SK-N-SH (cell line): ENCODE results near the gene AHDC1. TPM values are rescaled to one million over a fixed set of nuclear protein-coding genes. Genes with fewer than 3 reads are reported as not detected.

Experiments
- CTCF ChIA-PET: fragments of 300-600, 350-600 bp; formaldehyde crosslinking; extraction: SDS; loops from one replicate; lab custom pipeline; 2021; lab: Yijun Ruan, JAX
- POLR2A ChIA-PET: fragments of 350-600 bp; sonication (Branson Sonifier 250); formaldehyde crosslinking; extraction: SDS; loops from one replicate; lab custom pipeline; 2020; ENCODE audit warnings: antibody characterized with exemption, inconsistent platforms; lab: Yijun Ruan, JAX
- DNase-seq: peaks from one replicate; pipeline ENCODE4 v3.0.0; 2012
- H2AFZ ChIP-seq: fragments of 200-600 bp; sonication (generic); 2 replicates; pipeline ENCODE4 v1.8.1; 2016; ENCODE audit warnings: antibody characterized with exemption, mild to moderate bottlenecking, low read depth
- H3F3A ChIP-seq: fragments of 200-600 bp; sonication (generic); replicated peaks from 2 replicates; pipeline ENCODE3; 2016; ENCODE audit warnings: antibody characterized with exemption, mild to moderate bottlenecking; ENCODE audit not compliant: insufficient read depth
- H3K27ac ChIP-seq, 2 experiments: fragments of 200-500 bp in 1 of 2; fragments of 200-600 bp in 1 of 2; sonication (Bioruptor generic) in 1 of 2; sonication (generic), shearing (Covaris generic) in 1 of 2; 2 replicates each; pipeline versions ENCODE4 v1.5.1 to v1.6.1; 2014 to 2016; ENCODE audit warnings: low read depth in 2 of 2, inconsistent platforms in 1 of 2, low read length in 1 of 2, mild to moderate bottlenecking in 1 of 2, mixed read lengths in 1 of 2
- H3K27me3 ChIP-seq: fragments of 200-600 bp; sonication (generic), shearing (Covaris generic); 2 replicates; pipeline ENCODE4 v1.6.1; 2016; ENCODE audit warnings: mixed run types; ENCODE audit not compliant: insufficient read depth
- H3K36me3 ChIP-seq, 2 experiments: fragments of 200-500 bp in 1 of 2; fragments of 200-600 bp in 1 of 2; sonication (Bioruptor generic) in 1 of 2; sonication (generic) in 1 of 2; replicated peaks in 1 of 2; 2 replicates each; pipeline versions ENCODE3 to v1.5.1; 2014 to 2016; ENCODE audit warnings: low read length in 1 of 2, mild to moderate bottlenecking in 1 of 2; ENCODE audit not compliant: insufficient read depth in 2 of 2, control insufficient read depth in 1 of 2
- H3K4me1 ChIP-seq, 2 experiments: fragments of 200-500 bp in 1 of 2; fragments of 200-600 bp in 1 of 2; sonication (Bioruptor generic) in 1 of 2; sonication (generic), shearing (Covaris generic) in 1 of 2; 2 replicates each; pipeline versions ENCODE4 v1.5.1 to v1.6.1; 2014 to 2016; ENCODE audit warnings: low read depth in 1 of 2, low read length in 1 of 2, mixed run types in 1 of 2; ENCODE audit not compliant: insufficient read depth in 2 of 2, control insufficient read depth in 1 of 2
- H3K4me2 ChIP-seq: fragments of 200-600 bp; sonication (generic), shearing (Covaris generic); 2 replicates; pipeline ENCODE4 v1.6.1; 2017; ENCODE audit warnings: mixed run types
- H3K4me3 ChIP-seq, 2 experiments: fragments of 200-500 bp in 1 of 2; fragments of 200-600 bp in 1 of 2; sonication (Bioruptor generic) in 1 of 2; sonication (generic), shearing (Covaris generic) in 1 of 2; 2 replicates each; pipeline versions ENCODE4 v1.5.1 to v1.8.1; 2014 to 2016; ENCODE audit warnings: low read depth in 2 of 2, inconsistent platforms in 1 of 2, low read length in 1 of 2, mild to moderate bottlenecking in 1 of 2, mixed read lengths in 1 of 2, moderate library complexity in 1 of 2
- H3K79me2 ChIP-seq: fragments of 200-600 bp; sonication (generic); 2 replicates; pipeline ENCODE4 v1.8.1; 2017; ENCODE audit warnings: mild to moderate bottlenecking; ENCODE audit not compliant: insufficient read depth
- H3K9ac ChIP-seq: fragments of 200-600 bp; sonication (generic); 2 replicates; pipeline ENCODE4 v1.6.1; 2017; ENCODE audit warnings: mixed run types
- H3K9me2 ChIP-seq: fragments of 200-600 bp; sonication (generic); 2 replicates; pipeline ENCODE4 v1.6.1; 2017; ENCODE audit warnings: mixed run types
- H3K9me3 ChIP-seq: fragments of 200-600 bp; sonication (generic); 2 replicates; pipeline ENCODE4 v1.6.1; 2017; ENCODE audit warnings: mixed run types, mild to moderate bottlenecking, moderate library complexity
- H4K20me1 ChIP-seq: fragments of 200-600 bp; sonication (generic); 2 replicates; pipeline ENCODE4 v1.6.1; 2017; ENCODE audit warnings: mild to moderate bottlenecking, mixed run types; ENCODE audit not compliant: insufficient read depth
- ELF1 ChIP-seq: IDR thresholded peaks from 2 replicates; pipeline ENCODE4 v1.4.0; 2012
- EP300 ChIP-seq, 2 experiments: IDR thresholded peaks; 2 replicates each; pipeline versions ENCODE4 v1.4.0 to v1.6.1; 2012; ENCODE audit warnings: borderline replicate concordance in 1 of 2, low read depth in 1 of 2, low read length in 1 of 2
- EZH2phosphoT487 ChIP-seq: fragments of 200-600 bp; sonication (generic); IDR thresholded peaks from 2 replicates; pipeline ENCODE4 v1.6.1; 2017; ENCODE audit warnings: low read depth, mixed run types, mild to moderate bottlenecking, antibody characterized with exemption, moderate library complexity, borderline replicate concordance
- FOXM1 ChIP-seq: IDR thresholded peaks from 2 replicates; pipeline ENCODE4 v1.4.0; 2012; ENCODE audit warnings: low read depth, mild to moderate bottlenecking
- GABPA ChIP-seq: IDR thresholded peaks from 2 replicates; pipeline ENCODE4 v1.4.0; 2012; ENCODE audit warnings: low read depth, mild to moderate bottlenecking
- GATA2 ChIP-seq: sonication (generic); formaldehyde crosslinking; IDR thresholded peaks from 2 replicates; pipeline ENCODE4 v1.5.0; 2020; ENCODE audit warnings: mild to moderate bottlenecking, missing genetic modification reagents
- JUND ChIP-seq: IDR thresholded peaks from 2 replicates; pipeline ENCODE4 v1.4.0; 2012
- MEF2A ChIP-seq: IDR thresholded peaks from 2 replicates; pipeline ENCODE4 v1.4.0; 2012; ENCODE audit warnings: low read depth, borderline replicate concordance
- NFIC ChIP-seq: IDR thresholded peaks from 2 replicates; pipeline ENCODE4 v1.4.0; 2012; ENCODE audit warnings: borderline replicate concordance
- PBX3 ChIP-seq: IDR thresholded peaks from 2 replicates; pipeline ENCODE4; 2012
- RFX5 ChIP-seq: IDR thresholded peaks from 2 replicates; pipeline ENCODE4 v1.6.1; 2012; ENCODE audit warnings: mild to moderate bottlenecking, improper control_type of control experiment, low read length
- RXRA ChIP-seq: IDR thresholded peaks from 2 replicates; pipeline ENCODE4 v1.4.0; 2012; ENCODE audit warnings: low read depth, mild to moderate bottlenecking, borderline replicate concordance
- SMC3 ChIP-seq: IDR thresholded peaks from 2 replicates; pipeline ENCODE4 v1.6.1; 2012; ENCODE audit warnings: low read depth, low read length, improper control_type of control experiment
- WGBS: methylation state at CpG from one replicate; pipeline ENCODE4 v1.1.6; 2017; ENCODE audit warnings: low lambda C conversion rate; 5-methylcytosine and 5-hydroxymethylcytosine counted together
- polyA plus RNA-seq, 3 experiments: library from polyadenylated mRNA; depleted of rRNA; stranded (reverse); fragments of >200 nt; gene quantifications; 2 replicates each; pipeline ENCODE4 v1.2.3, GENCODE V29; 2012
- TF ChIP-seq, protein P1 (sequence below): fragments of 150-350 bp; IDR thresholded peaks from 2 replicates; pipeline ENCODE4 v1.6.1; 2016; ENCODE audit warnings: mild to moderate bottlenecking, low read depth, low read length
- TF ChIP-seq, protein P2 (sequence below): IDR thresholded peaks from 2 replicates; pipeline ENCODE4 v1.4.0; 2012; ENCODE audit warnings: low read depth, borderline replicate concordance
- TF ChIP-seq, protein P3 (sequence below): IDR thresholded peaks from 2 replicates; pipeline ENCODE4 v1.4.0; 2012; ENCODE audit warnings: low read depth, borderline replicate concordance
- TF ChIP-seq, protein P4 (sequence below): fragments of 150-350 bp; IDR thresholded peaks from 2 replicates; pipeline ENCODE4 v1.6.1; 2017; ENCODE audit warnings: antibody characterized with exemption, low read length, low read depth, borderline replicate concordance

Gene AHDC1
- polyA plus RNA-seq, 1 of the 3 experiments (the other 2 are of a cell fraction): 8.5 TPM

GRCh38 chr1:27563341-27563590, 40.7 kb downstream of the AHDC1 start:
- Histone ChIP-seq H3F3A (peaks cover 13% of the 10 kb centered on the region), H4K20me1 (peaks cover 31% of the 10 kb centered on the region)

More at GRCh38 chr1:27563341-27563590, 40.7 kb downstream of the AHDC1 start:
- whole genome bisulfite sequencing: 64% methylated on average over 3 of the region's 4 CpGs
- TF ChIP-seq EZH2phosphoT487: no peak
- TF ChIP-seq GABPA: no peak
- no peak for TF ChIP-seq JUND
- TF ChIP-seq, protein P1, sequence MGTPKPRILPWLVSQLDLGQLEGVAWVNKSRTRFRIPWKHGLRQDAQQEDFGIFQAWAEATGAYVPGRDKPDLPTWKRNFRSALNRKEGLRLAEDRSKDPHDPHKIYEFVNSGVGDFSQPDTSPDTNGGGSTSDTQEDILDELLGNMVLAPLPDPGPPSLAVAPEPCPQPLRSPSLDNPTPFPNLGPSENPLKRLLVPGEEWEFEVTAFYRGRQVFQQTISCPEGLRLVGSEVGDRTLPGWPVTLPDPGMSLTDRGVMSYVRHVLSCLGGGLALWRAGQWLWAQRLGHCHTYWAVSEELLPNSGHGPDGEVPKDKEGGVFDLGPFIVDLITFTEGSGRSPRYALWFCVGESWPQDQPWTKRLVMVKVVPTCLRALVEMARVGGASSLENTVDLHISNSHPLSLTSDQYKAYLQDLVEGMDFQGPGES: no peak
- TF ChIP-seq EP300 (IDR thresholded peaks at IDR 0.05; ENCODE audit: borderline replicate concordance in 1 of 2, low read depth in 1 of 2, low read length in 1 of 2): no peak
- TF ChIP-seq, protein P2, sequence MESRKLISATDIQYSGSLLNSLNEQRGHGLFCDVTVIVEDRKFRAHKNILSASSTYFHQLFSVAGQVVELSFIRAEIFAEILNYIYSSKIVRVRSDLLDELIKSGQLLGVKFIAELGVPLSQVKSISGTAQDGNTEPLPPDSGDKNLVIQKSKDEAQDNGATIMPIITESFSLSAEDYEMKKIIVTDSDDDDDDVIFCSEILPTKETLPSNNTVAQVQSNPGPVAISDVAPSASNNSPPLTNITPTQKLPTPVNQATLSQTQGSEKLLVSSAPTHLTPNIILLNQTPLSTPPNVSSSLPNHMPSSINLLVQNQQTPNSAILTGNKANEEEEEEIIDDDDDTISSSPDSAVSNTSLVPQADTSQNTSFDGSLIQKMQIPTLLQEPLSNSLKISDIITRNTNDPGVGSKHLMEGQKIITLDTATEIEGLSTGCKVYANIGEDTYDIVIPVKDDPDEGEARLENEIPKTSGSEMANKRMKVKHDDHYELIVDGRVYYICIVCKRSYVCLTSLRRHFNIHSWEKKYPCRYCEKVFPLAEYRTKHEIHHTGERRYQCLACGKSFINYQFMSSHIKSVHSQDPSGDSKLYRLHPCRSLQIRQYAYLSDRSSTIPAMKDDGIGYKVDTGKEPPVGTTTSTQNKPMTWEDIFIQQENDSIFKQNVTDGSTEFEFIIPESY: no peak
- no peak for TF ChIP-seq NFIC
- no peak for TF ChIP-seq FOXM1
- TF ChIP-seq MEF2A: no peak
- no peak for TF ChIP-seq PBX3
- TF ChIP-seq ELF1: no peak
- no peak for TF ChIP-seq RXRA
- no peak for TF ChIP-seq GATA2 (CRISPR knock-in tag)
- TF ChIP-seq, protein P3, sequence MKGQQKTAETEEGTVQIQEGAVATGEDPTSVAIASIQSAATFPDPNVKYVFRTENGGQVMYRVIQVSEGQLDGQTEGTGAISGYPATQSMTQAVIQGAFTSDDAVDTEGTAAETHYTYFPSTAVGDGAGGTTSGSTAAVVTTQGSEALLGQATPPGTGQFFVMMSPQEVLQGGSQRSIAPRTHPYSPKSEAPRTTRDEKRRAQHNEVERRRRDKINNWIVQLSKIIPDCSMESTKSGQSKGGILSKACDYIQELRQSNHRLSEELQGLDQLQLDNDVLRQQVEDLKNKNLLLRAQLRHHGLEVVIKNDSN: no peak
- TF ChIP-seq, protein P4, sequence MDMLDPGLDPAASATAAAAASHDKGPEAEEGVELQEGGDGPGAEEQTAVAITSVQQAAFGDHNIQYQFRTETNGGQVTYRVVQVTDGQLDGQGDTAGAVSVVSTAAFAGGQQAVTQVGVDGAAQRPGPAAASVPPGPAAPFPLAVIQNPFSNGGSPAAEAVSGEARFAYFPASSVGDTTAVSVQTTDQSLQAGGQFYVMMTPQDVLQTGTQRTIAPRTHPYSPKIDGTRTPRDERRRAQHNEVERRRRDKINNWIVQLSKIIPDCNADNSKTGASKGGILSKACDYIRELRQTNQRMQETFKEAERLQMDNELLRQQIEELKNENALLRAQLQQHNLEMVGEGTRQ: no peak
- TF ChIP-seq RFX5: no peak
- no peak for TF ChIP-seq SMC3
- CTCF ChIA-PET: interaction anchor here (2.7 to 24.8 kb wide), 2 partner anchors 7 to 40 kb away, joined by 15 to 603 read pairs; partner anchors contain the start of gene AHDC1
- no peaks in the 10 kb centered on the region for H3K9me3 ChIP-seq
- peaks cover 59 to 80% of the 10 kb centered on the region in 2 experiments; a peak in 3 of 4 replicates for H3K4me1 ChIP-seq
- no peaks in the 10 kb centered on the region for H3K9me2 ChIP-seq
- H3K79me2 ChIP-seq: peaks cover 58% of the 10 kb centered on the region
- H3K27me3 ChIP-seq: no peaks in the 10 kb centered on the region
- peak overlapping the region in 1 of 2 experiments; percentile 51; a peak in 1 of 4 replicates for H3K27ac ChIP-seq
- POLR2A ChIA-PET: no interaction called here
- H3K4me3 ChIP-seq: no peak overlapping the region
- DNase-seq: no peak
- no peak overlapping the region for H3K9ac ChIP-seq
- peaks cover 0 to 2% of the 10 kb centered on the region in 2 experiments for H3K36me3 ChIP-seq
- H3K4me2 ChIP-seq: no peak overlapping the region
- H2AFZ ChIP-seq: no peak overlapping the region
